HCT116 (cell line): ENCODE data around the gene MXRA8.
"Not testable (repeated sequence)": the region's sequence is repeated elsewhere in the genome, so short reads cannot be mapped to it uniquely, and the experiment has no call there.

ENCODE experiments used
- CBX3 ChIP-seq: IDR thresholded peaks from 2 replicates; pipeline ENCODE4 v1.6.1; 2012; ENCODE audit warnings: low read depth
- CEBPB ChIP-seq: IDR thresholded peaks from 2 replicates; pipeline ENCODE4 v1.6.1; 2012; ENCODE audit warnings: low read depth
- CTCF ChIP-seq, 3 experiments: fragments of 200-600 bp in 1 of 3; sonication (generic) in 1 of 3; IDR thresholded peaks in 2 of 3; conservative IDR thresholded peaks in 1 of 3; 2 replicates each; pipeline ENCODE4 v1.5.1; 2012 to 2017; ENCODE audit warnings: low read depth in 2 of 3, low read length in 2 of 3, antibody characterized with exemption in 1 of 3, borderline replicate concordance in 1 of 3, control low read depth in 1 of 3, mild to moderate bottlenecking in 1 of 3, mixed read lengths in 1 of 3, mixed run types in 1 of 3, moderate library complexity in 1 of 3; ENCODE audit not compliant: insufficient read depth in 1 of 3
- EZH2 ChIP-seq: fragments of 200-600 bp; sonication (generic); IDR thresholded peaks from 2 replicates; pipeline ENCODE4 v1.6.1; 2017; ENCODE audit warnings: antibody characterized with exemption, mixed run types
- POLR2A ChIP-seq: IDR thresholded peaks from 2 replicates; pipeline ENCODE4 v1.7.0; 2011; ENCODE audit warnings: borderline replicate concordance; ENCODE audit not compliant: insufficient read depth, insufficient read length; ENCODE audit errors: extremely low read depth
- POLR2AphosphoS5 ChIP-seq: IDR thresholded peaks from 2 replicates; pipeline ENCODE4 v1.6.1; 2011; ENCODE audit warnings: mild to moderate bottlenecking, low read depth, low read length, moderate library complexity
- YY1 ChIP-seq: IDR thresholded peaks from 2 replicates; pipeline ENCODE4 v1.6.1; 2011; ENCODE audit warnings: low read length, low read depth, moderate library complexity, mild to moderate bottlenecking; ENCODE audit not compliant: insufficient replicate concordance; ENCODE audit errors: extremely low read depth

GRCh38 chr1:1316199-1316598, 42.2 kb downstream of the MXRA8 start:
- TF ChIP-seq POLR2AphosphoS5; CTCF (IDR thresholded peaks at IDR 0.05 in 2 of 3, conservative IDR thresholded peaks at IDR 0.05 in 1 of 3; ENCODE audit: borderline replicate concordance in 1 of 3, insufficient read depth in 1 of 3, low read depth in 2 of 3, low read length in 2 of 3); EZH2; CEBPB; POLR2A; YY1; CBX3: not testable (repeated sequence)
